ENCODE measurements around the gene DNAJA1.

The DNAJA1 gene

DNA sequence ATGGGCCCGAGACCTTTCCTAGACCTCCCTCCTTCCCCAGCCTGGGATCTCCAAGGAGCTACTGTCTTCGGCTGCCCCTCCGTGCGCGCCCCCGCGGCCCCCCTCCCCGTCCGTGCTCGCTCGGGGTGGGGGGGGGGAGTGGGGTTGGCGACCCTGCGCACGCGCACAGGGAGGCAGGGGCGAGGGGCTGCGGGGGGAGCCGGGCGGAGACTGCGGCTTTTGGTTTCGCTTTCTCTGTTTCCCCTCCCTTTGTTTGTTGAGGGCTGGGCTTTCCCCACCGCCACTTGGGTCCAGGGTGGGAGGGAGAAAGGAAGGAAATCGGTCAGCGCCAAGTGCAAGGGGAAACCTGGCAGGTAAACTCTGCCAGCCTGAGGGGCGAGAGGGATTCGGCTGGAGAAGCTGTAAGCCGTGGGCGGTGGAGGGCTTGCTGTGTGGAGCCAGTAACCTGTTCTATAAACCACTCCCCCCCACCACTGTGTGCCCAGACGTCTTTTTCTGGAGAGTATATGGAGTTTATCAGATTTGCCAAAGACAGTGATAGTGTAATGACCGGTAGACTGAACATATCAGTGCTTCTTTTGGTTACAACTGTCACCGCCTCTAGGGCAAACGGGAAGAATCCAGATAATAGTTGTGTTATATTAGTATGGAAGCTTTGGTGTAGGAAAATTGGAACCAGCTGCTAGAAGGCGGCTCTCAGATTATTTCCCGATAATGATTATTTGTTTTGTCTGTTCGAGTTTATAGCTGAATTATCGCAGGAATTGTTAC, 684 bp downstream of the DNAJA1 start:
- DNase-seq (ENCODE audit: low read depth in 1 of 2, low spot score in 1 of 2): peak; percentile 35 to 73

- DNase-seq (ENCODE audit: low read depth in 1 of 2, low spot score in 1 of 2): no peak
These were observed 4.2 kb downstream of the DNAJA1 start for GRCh38 chr9:33029231-33029786.

- no peak for DNase-seq (ENCODE audit: low read depth in 1 of 2, low spot score in 1 of 2)
These were observed 5.2 kb downstream of the DNAJA1 start for GRCh38 chr9:33030285-33030684.

DNA sequence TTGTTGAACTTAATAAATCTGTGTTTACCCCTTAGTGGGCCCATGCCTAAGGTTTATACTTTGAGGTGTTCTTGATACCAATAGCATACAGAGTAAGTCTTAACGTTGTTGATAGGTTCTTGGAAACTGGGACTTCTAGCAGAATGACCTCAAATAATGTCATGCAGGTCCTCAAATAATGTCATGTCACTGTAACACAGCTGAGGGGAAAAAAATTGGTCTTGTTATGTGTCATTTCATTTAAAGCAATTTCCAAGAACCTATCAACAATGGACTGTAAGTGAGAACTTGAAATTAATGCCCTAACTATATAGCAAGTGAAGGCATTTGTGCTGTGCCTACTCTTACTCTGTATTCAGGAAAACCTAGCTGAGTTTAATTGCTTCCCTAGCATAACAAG, 7.2 kb downstream of the DNAJA1 start:
- DNase-seq (ENCODE audit: low read depth in 1 of 2, low spot score in 1 of 2): no peak

- no peak for DNase-seq (ENCODE audit: low read depth in 1 of 2, low spot score in 1 of 2)
These were observed 7.8 kb downstream of the DNAJA1 start for GRCh38 chr9:33032865-33033264.

DNA sequence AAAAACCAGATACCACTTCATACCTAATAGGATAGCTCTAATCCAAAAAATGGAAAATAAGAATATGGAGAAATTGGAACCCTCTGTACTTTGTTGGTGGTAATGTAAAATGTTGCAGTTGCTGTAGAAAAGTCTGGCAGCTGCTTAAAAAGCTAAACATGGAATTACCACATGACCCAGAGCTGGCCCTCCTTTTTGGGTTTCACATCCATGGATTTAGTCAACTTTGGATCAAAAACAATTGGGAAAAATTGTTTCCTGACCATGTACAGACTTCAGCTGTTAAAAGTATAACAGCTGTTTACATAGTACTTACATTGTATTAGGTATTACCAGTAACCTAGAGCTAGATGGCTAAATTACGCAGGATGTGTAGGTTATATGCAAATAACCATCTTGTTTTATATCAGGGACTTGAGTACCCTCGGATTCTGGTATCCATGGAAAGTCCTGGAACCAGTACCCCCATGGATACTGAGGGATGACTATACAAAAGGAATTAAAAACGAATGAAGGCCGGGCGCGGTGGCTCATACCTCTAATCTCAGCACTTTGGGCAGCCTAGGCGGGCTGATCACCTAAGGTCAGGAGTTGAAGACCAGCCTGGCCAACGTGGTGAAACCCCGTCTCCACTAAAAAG, 15.8 kb downstream of the DNAJA1 start:
- no peak for DNase-seq (ENCODE audit: low read depth in 1 of 2, low spot score in 1 of 2)

- no peak for DNase-seq (ENCODE audit: low read depth in 1 of 2, low spot score in 1 of 2)
These were observed 16.5 kb downstream of the DNAJA1 start for GRCh38 chr9:33041432-33042188.

- DNase-seq (ENCODE audit: low read depth in 1 of 2, low spot score in 1 of 2): no peak
These were observed 17.4 kb downstream of the DNAJA1 start for GRCh38 chr9:33042473-33042872.

- DNase-seq (ENCODE audit: low read depth in 1 of 2, low spot score in 1 of 2): no peak
These were observed 18.6 kb downstream of the DNAJA1 start for GRCh38 chr9:33043671-33044070.

- DNase-seq (ENCODE audit: low read depth in 1 of 2, low spot score in 1 of 2): peak; percentile 23 to 30
These were observed 19.1 kb downstream of the DNAJA1 start for GRCh38 chr9:33044162-33044673.

DNA sequence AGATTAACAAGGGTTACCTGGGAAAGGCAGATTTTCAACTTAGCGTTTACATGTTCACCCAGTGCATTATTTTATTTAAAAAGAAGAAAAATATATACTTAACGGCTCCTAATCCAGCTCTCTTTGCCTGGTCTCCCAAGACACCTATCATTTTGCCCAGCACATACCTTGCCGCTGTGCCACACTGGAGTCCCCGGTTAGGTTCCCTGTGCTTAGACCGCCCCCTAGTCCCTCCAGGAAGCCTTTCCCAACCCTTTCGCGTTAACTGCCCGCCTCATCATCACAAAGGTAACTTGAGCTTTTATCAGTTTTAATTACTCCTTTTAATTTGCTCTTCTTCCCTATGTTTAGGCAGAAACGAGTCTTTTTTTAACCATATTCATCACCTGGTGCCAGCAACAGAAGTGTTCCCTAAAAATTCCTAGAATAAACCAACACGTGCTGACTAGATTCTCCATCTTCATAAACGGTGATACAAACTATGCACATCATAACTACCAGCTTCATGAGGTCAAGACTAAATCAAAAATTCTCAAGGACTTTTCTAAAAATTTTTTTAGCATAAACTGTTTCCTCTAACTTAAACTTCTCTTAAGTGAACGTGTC, 19.7 kb downstream of the DNAJA1 start:
- DNase-seq (ENCODE audit: low read depth in 1 of 2, low spot score in 1 of 2): no peak

- DNase-seq (ENCODE audit: low read depth in 1 of 2, low spot score in 1 of 2): no peak
These were observed 21.0 kb downstream of the DNAJA1 start for GRCh38 chr9:33046061-33046460.

- no peak for DNase-seq (ENCODE audit: low read depth in 1 of 2, low spot score in 1 of 2)
These were observed 23.0 kb downstream of the DNAJA1 start for GRCh38 chr9:33048054-33048465.

GRCh38 chr9:33049680-33050361, 24.7 kb downstream of the DNAJA1 start:
- DNase-seq (ENCODE audit: low read depth in 1 of 2, low spot score in 1 of 2): no peak

DNA sequence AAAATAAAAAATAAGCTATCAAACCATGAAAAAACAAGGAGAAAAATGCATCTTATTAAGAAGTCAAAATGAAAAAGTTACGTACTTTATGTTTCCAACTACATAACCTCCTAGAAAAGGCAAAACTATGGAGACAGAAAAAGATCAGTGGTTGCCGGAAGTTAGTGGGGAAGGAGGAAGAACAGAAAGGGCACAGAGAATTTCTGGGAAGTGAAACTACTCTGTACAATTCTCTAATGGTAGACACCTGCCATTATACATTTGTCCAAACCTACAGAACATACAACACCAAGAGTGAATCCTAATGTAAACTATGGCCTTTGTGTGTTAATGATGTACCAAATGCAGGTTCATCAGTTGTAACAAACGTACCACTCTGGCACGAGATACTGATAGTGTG, 26.1 kb downstream of the DNAJA1 start:
- DNase-seq (ENCODE audit: low read depth in 1 of 2, low spot score in 1 of 2): no peak

GRCh38 chr9:33065157-33066076, 40.3 kb downstream of the DNAJA1 start:
- no peak for DNase-seq (ENCODE audit: low read depth in 1 of 2, low spot score in 1 of 2)

DNA sequence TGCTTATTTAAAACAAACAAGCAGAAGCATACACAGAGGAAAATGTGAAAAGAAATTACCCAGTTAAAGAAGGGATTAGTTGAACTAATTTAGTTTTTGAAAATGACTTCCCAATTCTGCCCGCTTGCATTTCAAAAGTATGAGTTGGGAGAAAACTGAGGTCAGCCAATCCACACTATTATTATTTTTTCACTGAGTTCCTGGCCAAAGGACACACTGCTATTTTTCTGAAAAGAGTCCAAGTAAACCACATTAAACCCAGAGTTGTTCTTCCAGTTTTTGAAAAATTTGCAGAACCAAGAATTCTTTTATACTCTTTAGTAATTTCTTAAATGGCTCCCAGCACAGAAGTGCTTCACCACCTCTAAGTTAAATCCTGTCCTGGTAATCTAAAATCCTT, 43.9 kb downstream of the DNAJA1 start:
- DNase-seq (ENCODE audit: low read depth in 1 of 2, low spot score in 1 of 2): no peak

GRCh38 chr9:33076046-33077004, 51.3 kb downstream of the DNAJA1 start, which contains the start of gene SMU1:
Gene SMU1 (minus strand): TSS chr9:33076674. CDS start chr9:33076608, 66 bp downstream.
- peak; percentile 86 to 92 for DNase-seq (ENCODE audit: low read depth in 1 of 2, low spot score in 1 of 2)

Measured in activated T-helper 1 cell treated with anti-CD3 and anti-CD28 coated beads, Interleukin-2, amount 50 U/mL, for 16 hours (primary cell).